ENCODE data around the gene CDC14B. TPM values are rescaled to one million over a fixed set of nuclear protein-coding genes. Genes with fewer than 3 reads are reported as not detected.

The CDC14B gene
- total and polyA plus RNA-seq, 4 donors = 2.9 to 29.8 (median 8.0) TPM

GRCh38 chr9:96654450-96655197 is 35.0 kb upstream of the CDC14B start:
- peak overlapping the region; percentile 76 for H3K4me3 ChIP-seq
- 0% methylated on average over 46 to 74 of the region's 74 CpGs for WGBS, 2 donors
- no peaks in the 10 kb centered on the region for H3K9me3 ChIP-seq (ENCODE audit: control insufficient read depth in 4 of 4, insufficient read depth in 3 of 4, low read length in 3 of 4)
- peaks cover 0 to 4% (median 0%) of the 10 kb centered on the region in 5 donors for H3K4me1 ChIP-seq (ENCODE audit: control insufficient read depth in 5 of 5, insufficient read depth in 5 of 5, low read length in 5 of 5)
- peak overlapping the region; percentile 98 to 99 for H3K27ac ChIP-seq (ENCODE audit: low read depth in 1 of 2, low read length in 1 of 2)
- TF ChIP-seq CTCF (IDR thresholded peaks at IDR 0.05; ENCODE audit: control extremely low read depth, extremely low read depth) = no peak
- H3K36me3 ChIP-seq (ENCODE audit: control insufficient read depth in 4 of 4, insufficient read depth in 4 of 4, low read length in 4 of 4) = peaks cover 3 to 14% (median 8%) of the 10 kb centered on the region in 4 donors
- H3K27me3 ChIP-seq (ENCODE audit: control insufficient read depth in 3 of 3, insufficient read depth in 3 of 3, low read length in 2 of 3) = no peaks in the 10 kb centered on the region
- ATAC-seq (ENCODE audit: insufficient read depth, low FRiP score) (peak; percentile 75), DNase-seq (peak; percentile 83 to 88 (median 86))
- H3K9ac ChIP-seq (ENCODE audit: insufficient read depth in 1 of 2, low read length in 2 of 2) = peak overlapping the region; percentile 44 to 68

- no peak for TF ChIP-seq CTCF (IDR thresholded peaks at IDR 0.05; ENCODE audit: control extremely low read depth, extremely low read depth)
- Histone ChIP-seq H3K9me3 (ENCODE audit: control insufficient read depth in 4 of 4, insufficient read depth in 3 of 4, low read length in 3 of 4) (no peaks in the 10 kb centered on the region), H3K27me3 (ENCODE audit: control insufficient read depth in 3 of 3, insufficient read depth in 3 of 3, low read length in 2 of 3) (no peaks in the 10 kb centered on the region), H3K27ac (ENCODE audit: low read depth in 1 of 2, low read length in 1 of 2) (no peak overlapping the region), H3K4me1 (ENCODE audit: control insufficient read depth in 5 of 5, insufficient read depth in 5 of 5, low read length in 5 of 5) (peaks cover 0 to 4% (median 1%) of the 10 kb centered on the region in 5 donors), H3K9ac (ENCODE audit: insufficient read depth in 1 of 2, low read length in 2 of 2) (no peak overlapping the region), H3K4me3 (no peak overlapping the region), H3K36me3 (ENCODE audit: control insufficient read depth in 4 of 4, insufficient read depth in 4 of 4, low read length in 4 of 4) (peaks cover 3 to 14% (median 11%) of the 10 kb centered on the region in 4 donors)
- DNase-seq = peak in 2 of 3 donors; percentile 49 to 51
- no peak for ATAC-seq (ENCODE audit: insufficient read depth, low FRiP score)
Measured at GRCh38 chr9:96651626-96652025, 32.0 kb upstream of the CDC14B start.

GRCh38 chr9:96649620-96650324 is 30.1 kb upstream of the CDC14B start:
- Histone ChIP-seq H3K27ac (ENCODE audit: low read depth in 1 of 2, low read length in 1 of 2) (no peak overlapping the region), H3K4me3 (no peak overlapping the region), H3K4me1 (ENCODE audit: control insufficient read depth in 5 of 5, insufficient read depth in 5 of 5, low read length in 5 of 5) (peaks cover 0 to 5% (median 1%) of the 10 kb centered on the region in 5 donors), H3K9ac (ENCODE audit: insufficient read depth in 1 of 2, low read length in 2 of 2) (no peak overlapping the region), H3K27me3 (ENCODE audit: control insufficient read depth in 3 of 3, insufficient read depth in 3 of 3, low read length in 2 of 3) (no peaks in the 10 kb centered on the region), H3K9me3 (ENCODE audit: control insufficient read depth in 4 of 4, insufficient read depth in 3 of 4, low read length in 3 of 4) (no peaks in the 10 kb centered on the region), H3K36me3 (ENCODE audit: control insufficient read depth in 4 of 4, insufficient read depth in 4 of 4, low read length in 4 of 4) (peaks cover 3 to 16% (median 13%) of the 10 kb centered on the region in 4 donors)
- ATAC-seq (ENCODE audit: insufficient read depth, low FRiP score) (no peak), DNase-seq (peak in 2 of 3 donors; percentile 43 to 55)
- 95 to 100% methylated on average over 1 of the region's 1 CpG for WGBS, 2 donors
- TF ChIP-seq CTCF (IDR thresholded peaks at IDR 0.05; ENCODE audit: control extremely low read depth, extremely low read depth) = no peak
